ENCODE measurements around the gene TRAT1.

TRAT1 gene

GRCh38 chr3:108822123-108822897 lies at the start of gene TRAT1:
Gene TRAT1, plus strand, starts transcription at chr3:108822786. Its CDS starts 142 bp downstream, at chr3:108822928.
- TF ChIP-seq CTCF (IDR thresholded peaks at IDR 0.05; ENCODE audit: control insufficient read depth, extremely low read depth, insufficient read depth) = no peak
- no peak for DNase-seq (ENCODE audit: low read depth)
- H3K4me3 ChIP-seq (ENCODE audit: low read depth, low read length) = no peak within 1 kb of the TSS

- no peak for TF ChIP-seq CTCF (IDR thresholded peaks at IDR 0.05; ENCODE audit: control insufficient read depth, extremely low read depth, insufficient read depth)
- DNase-seq (ENCODE audit: low read depth) = no peak
- H3K4me3 ChIP-seq (ENCODE audit: low read depth, low read length) = no peak overlapping the region
Measured at GRCh38 chr3:108775649-108776048, 46.9 kb upstream of the TRAT1 start.

GRCh38 chr3:108779496-108779895 lies 43.1 kb upstream of the TRAT1 start:
- DNase-seq (ENCODE audit: low read depth) = no peak
- TF ChIP-seq CTCF (IDR thresholded peaks at IDR 0.05; ENCODE audit: control insufficient read depth, extremely low read depth, insufficient read depth) = no peak
- H3K4me3 ChIP-seq (ENCODE audit: low read depth, low read length) = no peak overlapping the region

- no peak overlapping the region for H3K4me3 ChIP-seq (ENCODE audit: low read depth, low read length)
- TF ChIP-seq CTCF (IDR thresholded peaks at IDR 0.05; ENCODE audit: control insufficient read depth, extremely low read depth, insufficient read depth) = no peak
- no peak for DNase-seq (ENCODE audit: low read depth)
Measured at GRCh38 chr3:108780235-108780634, 42.4 kb upstream of the TRAT1 start.

- no peak overlapping the region for H3K4me3 ChIP-seq (ENCODE audit: low read depth, low read length)
- TF ChIP-seq CTCF (IDR thresholded peaks at IDR 0.05; ENCODE audit: control insufficient read depth, extremely low read depth, insufficient read depth) = no peak
- DNase-seq (ENCODE audit: low read depth) = no peak
Measured at GRCh38 chr3:108791473-108791872, 31.1 kb upstream of the TRAT1 start.

GRCh38 chr3:108804437-108804836 lies 18.1 kb upstream of the TRAT1 start:
- H3K4me3 ChIP-seq (ENCODE audit: low read depth, low read length) = no peak overlapping the region
- TF ChIP-seq CTCF (IDR thresholded peaks at IDR 0.05; ENCODE audit: control insufficient read depth, extremely low read depth, insufficient read depth) = no peak
- DNase-seq (ENCODE audit: low read depth) = no peak

- no peak overlapping the region for H3K4me3 ChIP-seq (ENCODE audit: low read depth, low read length)
- no peak for DNase-seq (ENCODE audit: low read depth)
- no peak for TF ChIP-seq CTCF (IDR thresholded peaks at IDR 0.05; ENCODE audit: control insufficient read depth, extremely low read depth, insufficient read depth)
Measured at GRCh38 chr3:108804966-108805365, 17.6 kb upstream of the TRAT1 start.
